Cardiac fibroblast (primary cell): ENCODE measurements around the gene C20orf141.
A peak's percentile ranks its signal among the peaks of the same experiment; 100 is the strongest.

Experiments used
- DNase-seq, 2 donors: peaks; one replicate each; pipeline versions ENCODE4 v3.0.0 to v3.0.0-alpha.2; 2010; ENCODE audit warnings: low read depth in 2 of 2
- H3K4me3 ChIP-seq, 2 donors: replicated peaks in 1 of 2; 1 replicate in 1 of 2; 2 replicates in 1 of 2; pipeline ENCODE4 v1.5.1; 2011; ENCODE audit warnings: low read depth in 2 of 2, low read length in 2 of 2, mild to moderate bottlenecking in 2 of 2, moderate library complexity in 1 of 2
- TF ChIP-seq, protein P1 (sequence below): IDR thresholded peaks from one replicate; pipeline ENCODE4 v1.5.1; 2011; ENCODE audit warnings: low read depth, mild to moderate bottlenecking, low read length, inconsistent platforms

C20orf141 gene

DNA sequence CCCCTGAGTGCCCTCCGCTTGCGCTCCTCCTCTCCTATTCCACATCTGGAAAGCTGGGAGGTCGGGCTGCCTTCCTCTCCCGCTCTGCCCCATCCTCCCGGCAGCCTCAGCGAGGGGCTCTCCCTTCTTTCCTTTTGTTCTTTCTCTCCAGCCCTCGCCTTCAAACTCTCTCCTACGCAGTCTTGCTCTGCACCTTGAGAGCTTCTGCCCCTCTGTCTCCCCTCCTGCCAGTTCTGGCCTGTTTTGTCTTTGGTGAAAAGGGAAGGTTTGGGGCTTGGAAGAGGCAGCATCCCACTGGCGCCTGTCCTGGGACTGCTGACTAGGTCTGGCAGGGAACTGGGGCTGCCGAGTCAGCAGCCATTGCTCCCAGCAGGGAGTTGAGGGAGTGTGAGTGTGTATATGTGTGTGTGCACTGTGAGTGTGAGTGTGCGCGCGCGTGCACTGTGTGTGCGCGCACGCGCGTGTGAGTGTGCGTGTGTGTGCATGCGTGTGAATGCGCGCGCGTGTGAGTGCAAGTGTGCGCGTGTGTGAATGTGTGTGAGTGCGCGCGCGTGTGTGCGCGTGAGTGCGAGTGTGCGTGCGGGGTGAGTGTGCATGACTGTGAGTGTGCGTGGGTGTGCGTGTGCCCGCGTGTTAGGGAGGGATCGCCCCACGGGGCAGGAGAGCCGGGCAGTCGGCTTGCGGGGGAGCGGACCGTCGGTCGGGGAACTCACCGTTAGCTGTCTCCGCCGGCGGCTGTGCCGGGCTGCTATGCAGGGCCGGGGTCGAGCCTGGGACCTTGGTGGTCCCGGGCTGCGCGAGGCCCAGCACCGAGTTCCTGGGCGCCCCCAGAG is 14.9 kb upstream of the C20orf141 start:
- TF ChIP-seq, protein P1, sequence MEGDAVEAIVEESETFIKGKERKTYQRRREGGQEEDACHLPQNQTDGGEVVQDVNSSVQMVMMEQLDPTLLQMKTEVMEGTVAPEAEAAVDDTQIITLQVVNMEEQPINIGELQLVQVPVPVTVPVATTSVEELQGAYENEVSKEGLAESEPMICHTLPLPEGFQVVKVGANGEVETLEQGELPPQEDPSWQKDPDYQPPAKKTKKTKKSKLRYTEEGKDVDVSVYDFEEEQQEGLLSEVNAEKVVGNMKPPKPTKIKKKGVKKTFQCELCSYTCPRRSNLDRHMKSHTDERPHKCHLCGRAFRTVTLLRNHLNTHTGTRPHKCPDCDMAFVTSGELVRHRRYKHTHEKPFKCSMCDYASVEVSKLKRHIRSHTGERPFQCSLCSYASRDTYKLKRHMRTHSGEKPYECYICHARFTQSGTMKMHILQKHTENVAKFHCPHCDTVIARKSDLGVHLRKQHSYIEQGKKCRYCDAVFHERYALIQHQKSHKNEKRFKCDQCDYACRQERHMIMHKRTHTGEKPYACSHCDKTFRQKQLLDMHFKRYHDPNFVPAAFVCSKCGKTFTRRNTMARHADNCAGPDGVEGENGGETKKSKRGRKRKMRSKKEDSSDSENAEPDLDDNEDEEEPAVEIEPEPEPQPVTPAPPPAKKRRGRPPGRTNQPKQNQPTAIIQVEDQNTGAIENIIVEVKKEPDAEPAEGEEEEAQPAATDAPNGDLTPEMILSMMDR: no peak
- H3K4me3 ChIP-seq: peak overlapping the region; percentile 24 to 50
- DNase-seq: no peak

DNA sequence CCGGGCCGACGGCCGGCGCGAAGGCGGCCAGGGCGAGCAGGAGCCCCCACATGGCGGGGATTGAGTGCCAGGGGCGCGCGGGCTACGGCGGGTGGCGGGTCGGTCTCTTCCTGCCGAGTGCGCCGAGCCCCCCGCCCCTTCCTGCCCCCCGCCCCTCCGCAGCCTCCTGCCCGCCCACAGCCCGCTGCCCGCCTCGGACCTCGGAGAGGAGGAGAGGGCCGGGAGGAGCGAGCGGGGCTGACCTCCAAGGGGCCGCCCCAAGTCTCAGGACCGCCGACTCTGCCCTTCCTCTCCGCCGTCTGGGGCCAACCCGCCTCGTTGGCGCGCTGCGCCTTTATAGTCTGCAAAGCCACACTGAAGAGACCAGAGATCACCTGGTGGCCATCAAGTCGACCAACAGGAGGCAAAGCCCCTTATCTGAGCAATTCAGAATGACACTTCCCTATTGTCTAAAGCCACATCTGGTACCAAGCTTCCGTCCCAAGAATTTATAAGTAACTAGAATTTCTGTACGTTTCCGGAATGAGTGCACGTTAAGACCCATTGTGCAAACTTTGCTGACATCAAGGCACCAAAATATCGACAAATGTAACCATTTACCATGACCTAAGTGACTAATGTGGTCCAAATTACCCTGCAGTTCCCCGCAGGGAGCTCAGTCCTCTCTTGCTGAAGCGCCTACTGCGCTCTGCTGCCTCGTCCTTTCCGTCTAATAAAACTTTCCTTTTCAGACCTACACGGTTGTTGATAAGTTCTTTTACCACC is 14.1 kb upstream of the C20orf141 start, which contains the start of gene CPXM1:
Gene CPXM1 (minus strand): TSS at position 107 of the 765 bp plus-strand sequence. CDS start 55 bp downstream, at position 52.
- peak within 1 kb of the TSS; percentile 24 to 50 for H3K4me3 ChIP-seq
- TF ChIP-seq, protein P1: no peak
- no peak for DNase-seq

DNA sequence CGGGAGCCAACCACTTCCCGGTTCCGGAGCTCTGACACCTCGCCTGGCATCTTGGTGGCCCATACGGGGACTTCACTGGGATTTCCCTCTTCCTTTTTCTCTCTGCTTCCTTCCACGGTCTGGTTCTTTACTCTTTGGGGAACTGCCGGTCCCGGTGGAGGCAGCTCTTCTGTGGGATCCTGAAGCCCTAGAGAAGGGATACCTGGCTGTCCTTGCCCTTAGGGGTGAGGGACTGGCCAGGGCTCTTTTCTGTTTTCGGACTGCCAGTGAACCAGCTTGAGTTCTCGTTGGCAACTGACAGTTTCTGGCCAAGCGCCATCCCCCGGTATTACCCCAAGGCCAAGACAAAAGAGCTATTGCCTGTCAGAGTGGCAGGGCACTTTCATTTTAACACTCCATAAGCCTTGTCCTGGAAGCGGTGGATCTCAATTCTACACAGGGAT is 13.5 kb upstream of the C20orf141 start:
- no peak overlapping the region for H3K4me3 ChIP-seq
- no peak for DNase-seq
- TF ChIP-seq, protein P1: no peak

DNA sequence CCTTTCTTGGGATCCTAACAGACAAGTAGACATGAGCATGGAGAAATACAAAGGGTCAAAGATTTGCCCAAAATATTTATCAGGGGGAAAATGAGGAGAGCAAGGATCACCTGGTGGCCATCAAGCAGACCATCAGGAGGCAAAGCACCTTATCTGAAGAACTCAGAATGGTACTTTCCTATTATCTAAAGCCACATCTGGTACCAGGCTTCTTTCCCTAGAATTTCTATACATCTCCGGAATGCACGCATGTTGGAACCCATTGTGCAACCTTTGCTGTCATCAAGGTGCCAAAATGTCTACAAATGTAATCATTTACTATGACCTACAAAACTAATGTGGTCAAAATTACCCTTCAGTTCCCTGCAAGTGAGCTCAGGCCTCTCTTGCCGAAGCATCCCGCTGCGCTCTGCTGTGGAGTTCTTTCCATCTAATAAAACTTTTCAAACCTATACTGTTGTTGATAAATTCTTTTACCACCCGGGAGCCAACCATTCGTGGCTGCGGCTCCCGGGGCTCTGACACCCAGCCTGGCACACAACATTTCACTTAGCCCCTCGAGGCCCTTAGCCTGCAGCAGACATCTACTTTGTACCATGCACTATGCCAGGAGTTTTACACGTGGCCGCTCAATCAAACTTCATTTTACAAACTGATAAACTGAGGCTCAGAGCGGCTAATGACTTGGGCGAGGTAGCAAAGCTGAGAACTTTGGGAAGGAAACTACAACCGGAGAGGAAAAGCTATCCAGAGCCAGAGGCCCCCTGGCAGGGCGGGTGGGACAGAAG is 10.6 kb upstream of the C20orf141 start:
- no peak for DNase-seq
- TF ChIP-seq, protein P1: no peak
- no peak overlapping the region for H3K4me3 ChIP-seq

DNA sequence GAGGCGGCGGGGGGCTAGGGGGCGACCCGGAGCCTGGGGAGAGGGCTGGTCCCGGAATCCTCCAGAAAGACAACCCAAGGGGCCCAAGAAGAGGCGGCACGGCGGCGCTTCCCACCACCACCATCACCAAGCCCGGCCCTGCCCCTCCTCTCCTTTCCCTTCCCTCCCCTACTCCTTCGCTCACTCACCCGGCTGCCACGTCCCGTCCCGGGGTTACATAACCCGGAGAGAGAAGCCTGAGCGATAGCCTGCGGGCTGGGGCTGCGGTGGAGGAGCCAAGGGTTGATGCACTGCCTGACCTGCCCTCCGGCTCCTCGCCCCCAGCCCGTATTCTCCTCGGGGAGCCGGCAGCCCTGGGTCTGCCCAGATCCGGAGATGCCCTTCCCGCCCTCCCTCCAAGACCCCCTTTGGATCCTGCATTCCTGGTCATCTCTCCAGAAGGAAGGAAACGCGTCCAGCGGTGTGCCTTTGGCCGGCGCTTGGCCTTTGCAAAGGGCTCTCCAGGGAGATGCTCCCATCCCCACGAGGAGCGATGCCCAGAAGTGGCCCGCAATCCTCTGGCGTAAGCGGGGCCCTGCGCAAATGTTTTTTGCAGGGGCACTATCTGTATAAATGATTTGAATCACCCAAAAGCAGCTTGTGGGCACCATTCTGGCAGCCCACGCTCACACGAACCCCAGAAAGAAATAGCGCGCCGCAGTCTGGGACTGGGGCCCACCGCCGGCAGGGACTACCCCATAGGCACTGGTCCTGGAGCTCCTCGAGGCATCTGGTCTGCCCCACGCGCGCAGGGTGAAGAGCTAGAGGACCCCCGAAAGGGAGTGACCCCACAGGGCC is 9.7 kb upstream of the C20orf141 start:
- no peak for DNase-seq
- TF ChIP-seq, protein P1: no peak
- no peak overlapping the region for H3K4me3 ChIP-seq
